Measurements from ENCODE around the gene RTL9. TPM values are rescaled to one million over a fixed set of nuclear protein-coding genes. Genes with fewer than 3 reads are reported as not detected.

The RTL9 gene
- total RNA-seq, 1 donor from 2014 or later, result 0.91 TPM

DNA sequence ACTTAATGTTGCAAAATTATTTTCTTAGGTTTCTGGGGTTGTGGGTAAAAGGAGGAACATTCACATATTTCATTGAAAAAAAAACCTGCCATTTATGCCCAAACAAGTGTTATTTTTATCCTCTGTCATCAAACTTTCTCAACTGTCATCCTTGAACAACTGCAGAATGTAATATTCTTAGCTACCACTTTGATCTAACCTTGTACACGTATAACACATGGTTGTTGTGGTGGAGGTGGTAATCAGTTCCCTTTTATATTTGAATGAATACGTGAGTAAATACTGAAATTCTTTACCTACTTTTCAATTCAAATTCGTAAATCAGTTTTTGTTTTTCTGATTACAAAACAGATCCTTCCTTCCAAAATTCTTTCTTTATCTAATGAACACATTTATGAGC, 37.0 kb upstream of the RTL9 start:
- DNase-seq (ENCODE audit: low read depth), result no peak
- peaks cover 10% of the 10 kb centered on the region for H3K79me2 ChIP-seq (ENCODE audit: insufficient read depth, low read length)
- Mint-ChIP-seq H3K27me3 (ENCODE audit: low read depth, unreplicated experiment) (no peaks in the 10 kb centered on the region), H3K4me3 (ENCODE audit: unreplicated experiment) (no peak overlapping the region), H3K27ac (ENCODE audit: unreplicated experiment) (no peak overlapping the region), H3K36me3 (ENCODE audit: low read depth, unreplicated experiment) (no peaks in the 10 kb centered on the region), H3K9me3 (ENCODE audit: unreplicated experiment) (no peaks in the 10 kb centered on the region), H3K4me1 (ENCODE audit: low read depth, unreplicated experiment) (no peaks in the 10 kb centered on the region)
- H4K20me1 ChIP-seq (ENCODE audit: insufficient read depth, low read length), result peaks cover 5% of the 10 kb centered on the region
- H3K4me1 ChIP-seq (ENCODE audit: insufficient read depth, low read length), result no peaks in the 10 kb centered on the region
- H3K9ac ChIP-seq (ENCODE audit: low read length), result no peak overlapping the region
- H3K4me2 ChIP-seq (ENCODE audit: low read length), result no peak overlapping the region
- TF ChIP-seq, protein P1, sequence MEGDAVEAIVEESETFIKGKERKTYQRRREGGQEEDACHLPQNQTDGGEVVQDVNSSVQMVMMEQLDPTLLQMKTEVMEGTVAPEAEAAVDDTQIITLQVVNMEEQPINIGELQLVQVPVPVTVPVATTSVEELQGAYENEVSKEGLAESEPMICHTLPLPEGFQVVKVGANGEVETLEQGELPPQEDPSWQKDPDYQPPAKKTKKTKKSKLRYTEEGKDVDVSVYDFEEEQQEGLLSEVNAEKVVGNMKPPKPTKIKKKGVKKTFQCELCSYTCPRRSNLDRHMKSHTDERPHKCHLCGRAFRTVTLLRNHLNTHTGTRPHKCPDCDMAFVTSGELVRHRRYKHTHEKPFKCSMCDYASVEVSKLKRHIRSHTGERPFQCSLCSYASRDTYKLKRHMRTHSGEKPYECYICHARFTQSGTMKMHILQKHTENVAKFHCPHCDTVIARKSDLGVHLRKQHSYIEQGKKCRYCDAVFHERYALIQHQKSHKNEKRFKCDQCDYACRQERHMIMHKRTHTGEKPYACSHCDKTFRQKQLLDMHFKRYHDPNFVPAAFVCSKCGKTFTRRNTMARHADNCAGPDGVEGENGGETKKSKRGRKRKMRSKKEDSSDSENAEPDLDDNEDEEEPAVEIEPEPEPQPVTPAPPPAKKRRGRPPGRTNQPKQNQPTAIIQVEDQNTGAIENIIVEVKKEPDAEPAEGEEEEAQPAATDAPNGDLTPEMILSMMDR (IDR thresholded peaks at IDR 0.05; ENCODE audit: insufficient read depth, low read depth, low read length), result no peak
- TF ChIP-seq EZH2 (IDR thresholded peaks at IDR 0.05; ENCODE audit: insufficient read depth, low read length), result no peak
- H3K36me3 ChIP-seq (ENCODE audit: insufficient read depth, low read length), result no peaks in the 10 kb centered on the region
- no peak overlapping the region for H3K4me3 ChIP-seq (ENCODE audit: insufficient read depth, low read depth, low read length)
- FAIRE-seq, result peak; percentile 97
- no peak overlapping the region for H2AFZ ChIP-seq (ENCODE audit: low read depth, low read length)
- H3K27me3 ChIP-seq (ENCODE audit: insufficient read depth, low read length), result no peaks in the 10 kb centered on the region
- H3K27ac ChIP-seq (ENCODE audit: low read depth, low read length), result no peak overlapping the region
- no peaks in the 10 kb centered on the region for H3K9me3 ChIP-seq (ENCODE audit: insufficient read depth, low read depth, low read length)

DNA sequence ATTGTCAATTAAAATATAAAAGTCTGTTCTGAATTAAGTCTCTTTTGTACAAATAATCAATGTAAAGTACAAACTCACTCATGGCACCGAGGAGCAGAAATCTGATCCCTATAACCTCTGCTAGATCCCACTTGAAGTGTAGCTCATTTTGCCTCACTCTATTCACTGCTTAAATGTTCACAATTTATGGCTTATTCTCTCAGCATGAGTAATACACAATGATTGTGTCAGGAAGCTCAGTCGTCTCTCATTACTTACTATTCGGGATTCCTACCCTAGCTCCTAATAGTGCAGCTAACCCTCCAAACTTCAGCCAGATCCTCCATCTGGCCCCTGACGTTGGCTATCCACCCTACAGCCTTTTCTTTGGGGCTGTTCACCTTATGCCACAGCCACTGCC, 36.0 kb upstream of the RTL9 start:
- H3K27ac ChIP-seq (ENCODE audit: low read depth, low read length), result no peak overlapping the region
- FAIRE-seq, result peak; percentile 98

DNA sequence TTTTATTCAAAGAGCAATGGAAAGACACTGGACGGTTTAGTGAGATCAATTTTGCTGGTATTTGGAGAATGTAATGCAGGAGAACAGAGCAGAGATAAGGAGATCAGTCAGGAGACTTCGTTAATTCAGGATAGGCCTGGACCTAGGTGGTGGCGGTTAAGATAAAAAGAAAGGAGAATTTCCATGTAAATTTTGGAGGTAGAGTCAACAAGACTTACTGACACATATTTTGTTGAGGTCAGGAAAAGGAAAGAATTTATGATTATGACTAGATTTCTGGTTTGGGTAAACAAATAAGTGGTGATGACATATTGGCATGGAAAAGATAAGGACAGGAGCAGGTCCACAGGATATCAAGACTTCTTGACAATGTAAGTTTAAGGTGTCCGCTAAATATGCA, 31.9 kb upstream of the RTL9 start:
- H3K4me3 ChIP-seq (ENCODE audit: insufficient read depth, low read depth, low read length), result no peak overlapping the region
- H4K20me1 ChIP-seq (ENCODE audit: insufficient read depth, low read length), result no peaks in the 10 kb centered on the region
- no peaks in the 10 kb centered on the region for H3K9me3 ChIP-seq (ENCODE audit: insufficient read depth, low read depth, low read length)
- no peaks in the 10 kb centered on the region for H3K36me3 Mint-ChIP-seq (ENCODE audit: low read depth, unreplicated experiment)
- H3K4me1 Mint-ChIP-seq (ENCODE audit: low read depth, unreplicated experiment), result no peaks in the 10 kb centered on the region
- no peak for TF ChIP-seq EZH2 (IDR thresholded peaks at IDR 0.05; ENCODE audit: insufficient read depth, low read length)
- TF ChIP-seq, protein P1 (IDR thresholded peaks at IDR 0.05; ENCODE audit: insufficient read depth, low read depth, low read length), result no peak
- no peaks in the 10 kb centered on the region for H3K27me3 ChIP-seq (ENCODE audit: insufficient read depth, low read length)
- no peaks in the 10 kb centered on the region for H3K36me3 ChIP-seq (ENCODE audit: insufficient read depth, low read length)
- no peak overlapping the region for H3K27ac Mint-ChIP-seq (ENCODE audit: unreplicated experiment)
- no peaks in the 10 kb centered on the region for H3K27me3 Mint-ChIP-seq (ENCODE audit: low read depth, unreplicated experiment)
- no peaks in the 10 kb centered on the region for H3K9me3 Mint-ChIP-seq (ENCODE audit: unreplicated experiment)
- FAIRE-seq (no peak), DNase-seq (ENCODE audit: low read depth) (no peak)
- no peak overlapping the region for H2AFZ ChIP-seq (ENCODE audit: low read depth, low read length)
- H3K9ac ChIP-seq (ENCODE audit: low read length), result no peak overlapping the region
- H3K4me2 ChIP-seq (ENCODE audit: low read length), result no peak overlapping the region
- no peak overlapping the region for H3K27ac ChIP-seq (ENCODE audit: low read depth, low read length)
- no peaks in the 10 kb centered on the region for H3K79me2 ChIP-seq (ENCODE audit: insufficient read depth, low read length)
- no peak overlapping the region for H3K4me3 Mint-ChIP-seq (ENCODE audit: unreplicated experiment)
- H3K4me1 ChIP-seq (ENCODE audit: insufficient read depth, low read length), result no peaks in the 10 kb centered on the region

More for the DNA sequence above, 36.0 kb upstream of the RTL9 start:
- Histone ChIP-seq H3K9me3 (ENCODE audit: insufficient read depth, low read depth, low read length) (no peaks in the 10 kb centered on the region), H3K36me3 (ENCODE audit: insufficient read depth, low read length) (no peaks in the 10 kb centered on the region), H4K20me1 (ENCODE audit: insufficient read depth, low read length) (no peaks in the 10 kb centered on the region), H3K4me3 (ENCODE audit: insufficient read depth, low read depth, low read length) (no peak overlapping the region), H3K4me1 (ENCODE audit: insufficient read depth, low read length) (no peaks in the 10 kb centered on the region), H3K4me2 (ENCODE audit: low read length) (no peak overlapping the region), H3K9ac (ENCODE audit: low read length) (no peak overlapping the region), H3K27me3 (ENCODE audit: insufficient read depth, low read length) (no peaks in the 10 kb centered on the region), H3K79me2 (ENCODE audit: insufficient read depth, low read length) (peaks cover under 1% of the 10 kb centered on the region), H2AFZ (ENCODE audit: low read depth, low read length) (no peak overlapping the region)
- Mint-ChIP-seq H3K36me3 (ENCODE audit: low read depth, unreplicated experiment) (no peaks in the 10 kb centered on the region), H3K27me3 (ENCODE audit: low read depth, unreplicated experiment) (no peaks in the 10 kb centered on the region), H3K4me3 (ENCODE audit: unreplicated experiment) (no peak overlapping the region), H3K27ac (ENCODE audit: unreplicated experiment) (no peak overlapping the region), H3K4me1 (ENCODE audit: low read depth, unreplicated experiment) (no peaks in the 10 kb centered on the region), H3K9me3 (ENCODE audit: unreplicated experiment) (no peaks in the 10 kb centered on the region)
- no peak for TF ChIP-seq EZH2 (IDR thresholded peaks at IDR 0.05; ENCODE audit: insufficient read depth, low read length)
- TF ChIP-seq, protein P1 (IDR thresholded peaks at IDR 0.05; ENCODE audit: insufficient read depth, low read depth, low read length), result no peak
- no peak for DNase-seq (ENCODE audit: low read depth)
